GM10248 (cell line): ENCODE data around the gene ABCB4.
"Not testable (repeated sequence)": the region's sequence is repeated elsewhere in the genome, so short reads cannot be mapped to it uniquely, and the experiment has no call there.

Experiments used
- CTCF ChIA-PET: fragments of 300-600 bp; sonication (Branson Sonifier 250); formaldehyde crosslinking; extraction: SDS; loops from one replicate; lab custom pipeline; 2021; ENCODE audit warnings: antibody characterized with exemption; lab: Yijun Ruan, JAX
- POLR2A ChIA-PET: fragments of 350-650 bp; sonication (Branson Sonifier 250); formaldehyde crosslinking; extraction: SDS; loops from one replicate; lab custom pipeline; 2020; ENCODE audit warnings: antibody characterized with exemption; lab: Yijun Ruan, JAX
- DNase-seq: peaks from one replicate; pipeline ENCODE4 v3.0.0; 2012; ENCODE audit errors: extremely low spot score
- TF ChIP-seq, protein P1 (sequence below): IDR thresholded peaks from 2 replicates; pipeline ENCODE4 v1.5.1; 2012; ENCODE audit warnings: mild to moderate bottlenecking, low read depth; ENCODE audit errors: extremely low read depth, missing control alignments, control extremely low read depth

The ABCB4 gene

DNA sequence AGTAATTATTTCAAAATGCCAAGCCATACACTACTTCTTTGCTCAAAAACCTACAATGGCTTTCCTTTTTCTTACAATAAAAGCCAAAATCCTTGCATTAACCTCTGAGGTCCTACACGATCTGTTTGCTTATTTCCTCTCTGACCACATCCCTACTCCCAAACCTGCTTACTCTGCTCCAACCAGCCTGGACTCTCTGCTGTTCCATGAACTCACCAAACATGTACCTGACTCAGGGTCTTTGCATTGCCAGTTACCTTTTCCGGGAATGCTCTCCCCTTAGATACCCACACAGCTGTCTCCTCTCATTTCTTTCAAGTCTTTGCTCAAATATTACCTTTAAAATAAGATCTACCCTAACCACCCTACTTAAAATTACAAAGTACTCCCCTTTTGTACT is 2.3 kb downstream of the ABCB4 start:
- no peak for DNase-seq
- ChIA-PET CTCF (interaction anchor here (1.0 to 1.1 kb wide), 2 partner anchors 8 to 34 kb away, joined by 3 to 6 read pairs; no protein-coding TSS in a partner anchor), POLR2A (no interaction called here)
- TF ChIP-seq, protein P1, sequence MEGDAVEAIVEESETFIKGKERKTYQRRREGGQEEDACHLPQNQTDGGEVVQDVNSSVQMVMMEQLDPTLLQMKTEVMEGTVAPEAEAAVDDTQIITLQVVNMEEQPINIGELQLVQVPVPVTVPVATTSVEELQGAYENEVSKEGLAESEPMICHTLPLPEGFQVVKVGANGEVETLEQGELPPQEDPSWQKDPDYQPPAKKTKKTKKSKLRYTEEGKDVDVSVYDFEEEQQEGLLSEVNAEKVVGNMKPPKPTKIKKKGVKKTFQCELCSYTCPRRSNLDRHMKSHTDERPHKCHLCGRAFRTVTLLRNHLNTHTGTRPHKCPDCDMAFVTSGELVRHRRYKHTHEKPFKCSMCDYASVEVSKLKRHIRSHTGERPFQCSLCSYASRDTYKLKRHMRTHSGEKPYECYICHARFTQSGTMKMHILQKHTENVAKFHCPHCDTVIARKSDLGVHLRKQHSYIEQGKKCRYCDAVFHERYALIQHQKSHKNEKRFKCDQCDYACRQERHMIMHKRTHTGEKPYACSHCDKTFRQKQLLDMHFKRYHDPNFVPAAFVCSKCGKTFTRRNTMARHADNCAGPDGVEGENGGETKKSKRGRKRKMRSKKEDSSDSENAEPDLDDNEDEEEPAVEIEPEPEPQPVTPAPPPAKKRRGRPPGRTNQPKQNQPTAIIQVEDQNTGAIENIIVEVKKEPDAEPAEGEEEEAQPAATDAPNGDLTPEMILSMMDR = no peak

DNA sequence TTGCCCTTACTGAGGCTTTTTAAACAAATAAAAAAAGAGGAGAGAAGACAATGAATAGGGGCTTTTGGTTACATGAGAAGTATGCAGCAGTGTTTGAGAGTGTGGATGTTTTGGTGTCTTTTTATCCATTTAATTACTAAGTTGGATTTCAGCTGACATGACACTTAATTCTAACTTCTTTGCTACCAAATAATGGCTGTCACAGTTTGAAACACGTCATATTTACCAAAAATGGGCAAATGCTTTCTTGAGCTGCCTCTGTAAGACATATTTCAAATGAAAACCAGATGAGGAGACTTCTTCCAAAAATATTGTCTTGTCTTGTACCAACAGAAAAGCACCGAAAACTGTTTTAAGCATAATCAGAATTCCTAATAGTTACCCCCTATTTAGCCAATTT is 4.0 kb downstream of the ABCB4 start:
- POLR2A ChIA-PET = no interaction called here
- DNase-seq = no peak
- CTCF ChIA-PET = interaction anchor here (0.8 to 1.6 kb wide), 3 partner anchors 18 to 54 kb away, joined by 3 to 4 read pairs (median 3); no protein-coding TSS in a partner anchor
- TF ChIP-seq, protein P1 = no peak

DNA sequence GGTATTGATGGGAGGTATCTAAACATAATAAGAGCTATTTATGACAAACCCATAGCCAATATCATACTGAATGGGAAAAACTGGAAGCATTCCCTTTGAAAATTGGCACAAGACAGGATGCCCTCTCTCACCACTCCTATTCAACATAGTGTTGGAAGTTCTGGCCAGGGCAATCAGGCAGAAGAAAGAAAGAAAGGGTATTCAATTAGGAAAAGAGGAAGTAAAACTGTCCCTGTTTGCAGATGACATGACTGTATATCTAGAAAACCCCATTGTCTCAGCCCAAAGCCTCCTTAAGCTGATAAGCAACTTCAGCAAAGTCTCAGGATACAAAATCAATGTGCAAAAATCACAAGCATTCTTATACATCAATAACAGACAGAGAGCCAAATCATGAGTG is 6.3 kb downstream of the ABCB4 start:
- POLR2A ChIA-PET, DNase-seq: not testable (repeated sequence)

DNA sequence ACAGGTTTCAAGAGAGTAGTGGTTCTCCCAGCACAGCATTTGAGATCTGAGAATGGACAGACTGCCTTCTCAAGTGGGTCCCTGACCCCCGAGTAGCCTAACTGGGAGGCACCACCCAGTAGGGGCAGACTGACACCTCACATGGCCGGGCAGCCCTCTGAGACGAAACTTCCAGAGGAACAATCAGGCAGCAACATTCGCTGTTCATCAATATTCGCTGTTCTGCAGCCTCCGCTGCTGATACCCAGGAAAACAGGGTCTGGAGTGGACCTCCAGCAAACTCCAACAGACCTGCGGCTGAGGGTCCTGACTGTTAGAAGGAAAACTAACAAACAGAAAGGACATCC is 10.0 kb downstream of the ABCB4 start:
- CTCF ChIA-PET = interaction anchor here (1.4 to 1.8 kb wide), 3 partner anchors 8 to 12 kb away, joined by 3 to 6 read pairs (median 4); no protein-coding TSS in a partner anchor
- DNase-seq, POLR2A ChIA-PET: not testable (repeated sequence)

More for the DNA sequence above, 6.3 kb downstream of the ABCB4 start:
- CTCF ChIA-PET = interaction anchor here (1.6 kb wide), 1 partner anchor 12 kb away, joined by 5 read pairs; no protein-coding TSS in a partner anchor

DNA sequence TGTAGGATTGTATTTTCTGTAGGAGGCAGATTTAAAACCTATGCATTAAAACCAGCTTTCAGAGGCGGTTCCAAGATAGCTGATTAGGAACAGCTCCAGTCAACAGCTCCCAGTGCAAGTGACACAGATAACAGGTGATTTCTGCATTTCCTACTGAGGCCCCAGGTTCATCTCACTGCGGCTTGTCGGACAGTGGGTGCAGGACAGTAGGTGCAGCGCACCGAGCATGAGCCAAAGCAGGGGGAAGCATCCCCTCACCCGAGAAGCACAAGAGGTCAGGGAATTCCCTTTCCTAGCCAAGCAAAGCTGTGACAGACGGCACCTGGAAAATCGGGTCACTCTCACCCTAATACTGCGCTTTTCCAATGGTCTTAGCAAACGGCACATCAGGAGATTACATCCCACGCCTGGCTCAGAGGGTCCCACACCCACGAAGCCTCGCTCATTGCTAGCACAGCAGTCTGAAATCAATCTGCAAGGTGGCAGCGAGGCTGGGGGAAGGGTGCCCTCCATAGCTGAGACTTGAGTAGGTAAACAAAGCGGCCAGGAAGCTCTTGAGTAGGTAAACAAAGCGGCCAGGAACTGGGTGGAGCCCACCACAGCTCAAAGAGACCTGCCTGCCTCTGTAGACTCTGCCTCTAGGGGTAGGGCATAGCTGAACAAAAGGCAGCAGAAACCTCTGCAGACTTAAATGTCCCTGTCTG is 10.5 kb downstream of the ABCB4 start:
- POLR2A ChIA-PET = not testable (repeated sequence)
- CTCF ChIA-PET = interaction anchor here (0.7 to 1.8 kb wide), 7 partner anchors 8 to 148 kb away, joined by 3 to 6 read pairs (median 4); no protein-coding TSS in a partner anchor

DNA sequence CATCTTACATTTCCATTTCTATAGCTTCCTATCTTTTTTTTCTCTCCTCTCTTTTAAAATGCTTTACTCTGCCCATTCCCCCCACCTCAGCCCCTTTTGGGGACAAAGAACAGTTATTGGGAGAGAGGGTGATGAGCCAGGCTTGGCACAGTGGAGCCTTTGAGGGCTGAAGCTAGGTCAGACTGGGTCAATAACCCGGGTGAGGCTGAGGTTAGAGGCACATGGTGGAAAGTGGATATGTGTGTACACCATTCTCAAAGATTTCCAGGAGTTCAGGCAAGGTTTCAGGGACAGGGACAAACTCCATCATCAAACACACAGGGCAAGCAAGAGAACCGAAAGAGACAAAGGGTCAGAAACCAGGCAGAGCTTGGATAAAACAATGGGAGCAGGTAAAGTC is 11.5 kb downstream of the ABCB4 start:
- CTCF ChIA-PET = interaction anchor here (0.7 to 1.8 kb wide), 7 partner anchors 8 to 147 kb away, joined by 3 to 6 read pairs (median 4); no protein-coding TSS in a partner anchor
- TF ChIP-seq, protein P1 = no peak
- no peak for DNase-seq
- POLR2A ChIA-PET = no interaction called here

More for the DNA sequence above, 10.5 kb downstream of the ABCB4 start:
- not testable (repeated sequence) for DNase-seq

DNA sequence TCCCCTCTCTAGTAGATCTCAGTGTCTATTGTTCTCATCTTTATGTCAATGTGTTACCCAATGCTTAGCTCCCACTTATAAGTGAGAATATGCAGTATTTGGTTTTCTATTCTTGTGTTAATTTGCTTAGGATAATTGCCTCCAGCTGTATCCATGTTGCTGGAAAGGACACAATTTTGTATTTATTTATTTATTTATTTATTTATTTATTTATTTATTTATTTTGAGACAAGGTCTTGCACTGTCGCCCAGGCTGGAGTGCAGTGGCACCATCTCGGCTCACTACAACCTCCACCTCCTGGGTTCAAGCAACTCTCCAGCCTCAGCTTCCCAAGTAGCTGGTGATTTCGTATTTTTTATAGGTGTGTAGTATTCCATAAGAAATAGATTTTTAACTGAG is 15.0 kb downstream of the ABCB4 start:
- DNase-seq, POLR2A ChIA-PET, CTCF ChIA-PET: not testable (repeated sequence)

DNA sequence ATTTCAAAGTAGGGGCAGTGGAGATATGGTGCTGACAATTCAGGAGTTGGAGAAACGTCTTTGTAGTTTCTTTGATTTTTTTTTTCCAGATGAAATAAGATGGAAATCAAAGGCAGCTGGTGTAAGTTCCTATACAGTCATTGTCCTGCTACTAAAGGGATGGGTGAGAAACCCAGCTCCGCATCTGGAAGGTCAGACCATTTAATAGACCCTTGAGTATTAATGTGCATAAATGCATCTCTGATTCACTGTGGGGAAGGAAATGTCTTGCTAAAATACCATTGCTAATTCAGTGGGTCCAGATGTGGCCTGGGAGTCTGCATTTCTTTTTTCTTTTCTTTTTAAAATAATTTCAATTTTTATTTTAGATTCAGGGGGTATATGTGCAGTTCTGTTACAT is 15.5 kb downstream of the ABCB4 start:
- no peak for DNase-seq
- ChIA-PET CTCF (no interaction called here), POLR2A (no interaction called here)
- TF ChIP-seq, protein P1 = no peak
